DMS153 treated with DMSO at 0.1 percent for 48 hours (cell line): ENCODE measurements around the gene MTUS2.

Experiments
- DNase-seq: peaks from one replicate; lab custom pipeline; 2025; ENCODE audit not compliant: unreplicated experiment; lab: John Stamatoyannopoulos, UW

MTUS2 gene

GRCh38 chr13:29474991-29475390 is 654.9 kb downstream of the MTUS2 start:
- DNase-seq = no peak

- no peak for DNase-seq
Measured at GRCh38 chr13:29476046-29476445, 655.9 kb downstream of the MTUS2 start.

- DNase-seq = peak; percentile 82
Measured at GRCh38 chr13:29479716-29480492, 659.8 kb downstream of the MTUS2 start.

GRCh38 chr13:29480893-29481525 is 660.9 kb downstream of the MTUS2 start:
- no peak for DNase-seq

- DNase-seq = no peak
Measured at GRCh38 chr13:29481603-29482002, 661.5 kb downstream of the MTUS2 start.

GRCh38 chr13:29482504-29482903 is 662.4 kb downstream of the MTUS2 start:
- DNase-seq = no peak

GRCh38 chr13:29483211-29483610 is 663.1 kb downstream of the MTUS2 start:
- DNase-seq = no peak

GRCh38 chr13:29483623-29484022 is 663.5 kb downstream of the MTUS2 start:
- DNase-seq = no peak

GRCh38 chr13:29484236-29484635 is 664.1 kb downstream of the MTUS2 start:
- DNase-seq = peak; percentile 65

GRCh38 chr13:29484796-29485195 is 664.7 kb downstream of the MTUS2 start:
- no peak for DNase-seq

GRCh38 chr13:29486551-29486950 is 666.4 kb downstream of the MTUS2 start:
- DNase-seq = no peak

GRCh38 chr13:29487466-29488454 is 667.6 kb downstream of the MTUS2 start:
- DNase-seq = no peak

- no peak for DNase-seq
Measured at GRCh38 chr13:29489650-29490560, 669.8 kb downstream of the MTUS2 start.

- no peak for DNase-seq
Measured at GRCh38 chr13:29490561-29490885, 670.4 kb downstream of the MTUS2 start.

GRCh38 chr13:29491248-29491647 is 671.1 kb downstream of the MTUS2 start:
- no peak for DNase-seq

- no peak for DNase-seq
Measured at GRCh38 chr13:29493796-29494195, 673.7 kb downstream of the MTUS2 start.

- no peak for DNase-seq
Measured at GRCh38 chr13:29494520-29494919, 674.4 kb downstream of the MTUS2 start.

- DNase-seq = no peak
Measured at GRCh38 chr13:29496241-29496712, 676.1 kb downstream of the MTUS2 start.

GRCh38 chr13:29497137-29497654 is 677.1 kb downstream of the MTUS2 start:
- no peak for DNase-seq

- DNase-seq = no peak
Measured at GRCh38 chr13:29498426-29499040, 678.4 kb downstream of the MTUS2 start.
